Keratinocyte (primary cell): ENCODE data around the gene AMD1. TPM values are rescaled to one million over a fixed set of nuclear protein-coding genes. Genes with fewer than 3 reads are reported as not detected.

Source experiments
- DNase-seq: peaks from one replicate; pipeline ENCODE4 v3.0.0-alpha.2; 2011; ENCODE audit warnings: low read depth, missing footprints, low spot score
- FAIRE-seq: peaks from 2 replicates; lab custom pipeline; 2011; peaks lifted over from hg19 to GRCh38; lab: Jason Lieb, UNC
- H2AFZ ChIP-seq: 2 replicates; pipeline ENCODE4 v1.6.0; 2012; ENCODE audit warnings: low read length, control low read depth, inconsistent platforms; ENCODE audit not compliant: control insufficient read depth
- H3K27ac ChIP-seq: 2 replicates; pipeline ENCODE4 v1.5.1; 2011; ENCODE audit warnings: low read length; ENCODE audit not compliant: control insufficient read depth, insufficient read depth
- H3K27me3 ChIP-seq: 3 replicates; pipeline ENCODE4 v1.6.0; 2011; ENCODE audit warnings: low read length; ENCODE audit not compliant: control insufficient read depth, insufficient read depth; ENCODE audit errors: extremely low read depth
- H3K36me3 ChIP-seq, 2 experiments: 2 replicates in 1 of 2; 3 replicates in 1 of 2; pipeline ENCODE4 v1.5.1; 2011; ENCODE audit warnings: low read length in 2 of 2, mild to moderate bottlenecking in 1 of 2; ENCODE audit not compliant: control insufficient read depth in 2 of 2, insufficient read depth in 2 of 2; ENCODE audit errors: extremely low read depth in 1 of 2
- H3K4me1 ChIP-seq: 3 replicates; pipeline ENCODE4 v1.5.1; 2011; ENCODE audit warnings: low read length; ENCODE audit not compliant: control insufficient read depth, insufficient read depth; ENCODE audit errors: extremely low read depth
- H3K4me2 ChIP-seq: 3 replicates; pipeline ENCODE4 v1.6.0; 2011; ENCODE audit warnings: low read depth, low read length; ENCODE audit not compliant: control insufficient read depth, insufficient read depth; ENCODE audit errors: extremely low read depth
- H3K4me3 ChIP-seq, 3 experiments: fragments of 200-600 bp in 1 of 3; sonication (generic) in 1 of 3; 2 replicates in 2 of 3; 3 replicates in 1 of 3; pipeline ENCODE4 v1.5.1; 2011 to 2016; ENCODE audit warnings: low read length in 3 of 3, mild to moderate bottlenecking in 3 of 3, control low read depth in 2 of 3, inconsistent platforms in 1 of 3, low read depth in 1 of 3, mixed read lengths in 1 of 3, mixed run types in 1 of 3, moderate library complexity in 1 of 3; ENCODE audit not compliant: control insufficient read depth in 2 of 3, insufficient read depth in 2 of 3; ENCODE audit errors: extremely low read depth in 1 of 3
- H3K79me2 ChIP-seq: 2 replicates; pipeline ENCODE4 v1.6.0; 2012; ENCODE audit warnings: low read length; ENCODE audit not compliant: control insufficient read depth, insufficient read depth
- H3K9ac ChIP-seq: 3 replicates; pipeline ENCODE4 v1.6.0; 2011; ENCODE audit warnings: low read length; ENCODE audit not compliant: control insufficient read depth, insufficient read depth; ENCODE audit errors: extremely low read depth
- H3K9me1 ChIP-seq: 3 replicates; pipeline ENCODE4 v1.6.0; 2011; ENCODE audit warnings: low read length; ENCODE audit not compliant: control insufficient read depth, insufficient read depth; ENCODE audit errors: extremely low read depth
- H3K9me3 ChIP-seq: 2 replicates; pipeline ENCODE4 v1.5.1; 2012; ENCODE audit warnings: low read depth, low read length; ENCODE audit not compliant: control insufficient read depth
- H4K20me1 ChIP-seq: 3 replicates; pipeline ENCODE4 v1.6.0; 2011; ENCODE audit warnings: low read length; ENCODE audit not compliant: control insufficient read depth, insufficient read depth; ENCODE audit errors: extremely low read depth
- EZH2 ChIP-seq: IDR thresholded peaks from one replicate; pipeline ENCODE4 v1.6.1; 2012; ENCODE audit warnings: inconsistent platforms, mild to moderate bottlenecking, low read length, moderate library complexity
- dilution Hi-C: fragments of 300-500 bp; cut with MboI; formaldehyde crosslinking; loops from one replicate; pipeline ENCODE4 v1.7.0; 2020; ENCODE audit warnings: low sequenced_read_pairs; ENCODE audit not compliant: extremely low pct_ligation_motif_present
- polyA plus RNA-seq, 5 experiments: library from polyadenylated mRNA; depleted of rRNA in 3 of 5; stranded (reverse) in 3 of 5; stranded (forward) in 1 of 5; unstranded in 1 of 5; fragments of >200 nt; gene quantifications; 1 replicate in 1 of 5; 2 replicates in 3 of 5; 3 replicates in 1 of 5; pipeline versions ENCODE4 v1.2.1 to v1.2.3, GENCODE V29; 2011 to 2012; ENCODE audit warnings: missing spikeins in 2 of 5, low read depth in 1 of 5, low replicate concordance in 1 of 5
- small RNA-seq, 3 experiments: library from RNA; depleted of rRNA; stranded (forward); fragments of <200 nt; gene quantifications; one replicate each; pipeline ENCODE3, GENCODE V24; 2012; ENCODE audit warnings: low read depth in 3 of 3, low replicate concordance in 1 of 3; ENCODE audit not compliant: insufficient read length in 3 of 3
- TF ChIP-seq, protein P1 (sequence below), 3 experiments: IDR thresholded peaks in 1 of 3; conservative IDR thresholded peaks in 1 of 3; optimal IDR thresholded peaks in 1 of 3; 2 replicates in 2 of 3; 3 replicates in 1 of 3; pipeline versions ENCODE3 to v1.5.1; 2011; ENCODE audit warnings: low read length in 3 of 3, mild to moderate bottlenecking in 3 of 3, moderate library complexity in 2 of 3, control low read depth in 1 of 3, inconsistent platforms in 1 of 3; ENCODE audit not compliant: insufficient read depth in 2 of 3; ENCODE audit errors: extremely low read depth in 1 of 3

AMD1 gene
- polyA plus RNA-seq, 1 donor (not counting 4 experiments of a cell fraction or from before 2014, with no cell fraction given), result 90.9 TPM

DNA sequence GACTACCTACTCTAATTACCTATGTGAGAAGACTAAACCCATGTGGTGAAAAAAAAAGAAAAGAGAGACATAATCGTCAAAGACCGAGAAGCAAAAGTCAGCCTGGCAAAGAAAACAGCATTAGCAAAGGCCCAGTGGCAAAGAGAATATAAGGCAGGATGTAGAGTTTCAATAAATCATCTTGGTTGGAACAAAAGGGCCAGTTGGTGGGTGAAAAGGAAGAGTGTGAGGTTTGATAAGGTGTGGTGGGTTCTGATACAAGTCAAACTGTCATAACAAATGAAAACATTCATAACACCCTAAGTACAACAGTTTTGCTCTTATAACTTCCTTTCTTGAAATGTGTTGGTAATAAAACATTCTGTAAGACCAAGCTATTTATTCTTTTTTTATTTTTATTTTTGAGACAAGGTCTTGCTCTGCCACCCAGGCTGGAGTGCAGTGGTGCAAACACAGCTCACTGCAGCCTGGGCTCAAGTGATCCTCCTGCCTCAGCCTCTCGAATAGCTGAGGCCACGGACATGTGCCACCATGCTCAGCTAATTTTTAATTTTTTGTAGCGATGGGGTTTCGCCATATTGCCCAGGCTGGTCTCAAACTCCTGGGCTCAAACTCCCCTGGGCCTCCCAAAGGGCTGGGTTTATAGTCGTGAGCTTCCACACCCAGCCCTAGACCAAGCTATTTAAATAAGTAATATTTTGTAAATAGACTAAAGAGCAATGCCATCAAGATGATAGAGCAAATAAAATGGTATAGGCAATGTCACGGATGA lies 65.0 kb downstream of the AMD1 start:
- no peak for TF ChIP-seq EZH2
- TF ChIP-seq, protein P1, sequence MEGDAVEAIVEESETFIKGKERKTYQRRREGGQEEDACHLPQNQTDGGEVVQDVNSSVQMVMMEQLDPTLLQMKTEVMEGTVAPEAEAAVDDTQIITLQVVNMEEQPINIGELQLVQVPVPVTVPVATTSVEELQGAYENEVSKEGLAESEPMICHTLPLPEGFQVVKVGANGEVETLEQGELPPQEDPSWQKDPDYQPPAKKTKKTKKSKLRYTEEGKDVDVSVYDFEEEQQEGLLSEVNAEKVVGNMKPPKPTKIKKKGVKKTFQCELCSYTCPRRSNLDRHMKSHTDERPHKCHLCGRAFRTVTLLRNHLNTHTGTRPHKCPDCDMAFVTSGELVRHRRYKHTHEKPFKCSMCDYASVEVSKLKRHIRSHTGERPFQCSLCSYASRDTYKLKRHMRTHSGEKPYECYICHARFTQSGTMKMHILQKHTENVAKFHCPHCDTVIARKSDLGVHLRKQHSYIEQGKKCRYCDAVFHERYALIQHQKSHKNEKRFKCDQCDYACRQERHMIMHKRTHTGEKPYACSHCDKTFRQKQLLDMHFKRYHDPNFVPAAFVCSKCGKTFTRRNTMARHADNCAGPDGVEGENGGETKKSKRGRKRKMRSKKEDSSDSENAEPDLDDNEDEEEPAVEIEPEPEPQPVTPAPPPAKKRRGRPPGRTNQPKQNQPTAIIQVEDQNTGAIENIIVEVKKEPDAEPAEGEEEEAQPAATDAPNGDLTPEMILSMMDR (optimal IDR thresholded peaks at IDR 0.05 in 1 of 3, IDR thresholded peaks at IDR 0.05 in 1 of 3, conservative IDR thresholded peaks at IDR 0.05 in 1 of 3; ENCODE audit: extremely low read depth in 1 of 3, insufficient read depth in 2 of 3, low read length in 3 of 3), result no peak
- Histone ChIP-seq H3K4me3 (no peak overlapping the region), H4K20me1 (no peaks in the 10 kb centered on the region), H3K9me3 (no peaks in the 10 kb centered on the region), H3K4me2 (no peak overlapping the region), H3K27ac (no peak overlapping the region), H2AFZ (no peak overlapping the region), H3K36me3 (no peaks in the 10 kb centered on the region), H3K27me3 (no peaks in the 10 kb centered on the region), H3K9ac (no peak overlapping the region), H3K9me1 (no peaks in the 10 kb centered on the region), H3K4me1 (peaks cover 4% of the 10 kb centered on the region), H3K79me2 (no peaks in the 10 kb centered on the region)
- FAIRE-seq (no peak), DNase-seq (no peak)
- dilution Hi-C loops, result no loop called here

DNA sequence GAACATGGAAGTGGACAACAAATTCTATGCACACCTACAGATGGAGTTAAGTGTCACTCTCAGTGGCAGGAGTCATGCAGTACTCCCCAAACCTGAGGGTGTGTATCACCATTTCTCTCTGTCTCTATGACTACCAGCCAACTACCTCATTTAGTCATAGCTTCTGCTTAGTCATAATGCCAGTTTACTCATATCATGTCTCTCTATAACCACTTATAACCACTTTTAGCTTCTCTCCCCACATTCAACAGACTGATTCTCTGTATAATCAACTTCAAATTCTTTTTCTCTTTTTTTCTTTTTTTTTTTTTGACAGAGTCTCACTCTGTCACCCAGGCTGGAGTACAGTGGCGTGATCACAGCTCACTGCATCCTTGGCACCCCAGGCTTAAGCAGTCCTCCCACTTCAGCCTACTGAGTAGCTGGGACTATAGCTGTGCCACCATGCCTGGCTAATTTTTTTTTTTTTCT lies 70.1 kb downstream of the AMD1 start:
- Histone ChIP-seq H3K9me3 (no peaks in the 10 kb centered on the region), H3K79me2 (no peaks in the 10 kb centered on the region), H4K20me1 (no peaks in the 10 kb centered on the region), H3K4me3 (no peak overlapping the region), H3K36me3 (no peaks in the 10 kb centered on the region), H3K4me1 (peaks cover 22% of the 10 kb centered on the region), H3K9ac (peak overlapping the region; percentile 34), H2AFZ (no peak overlapping the region), H3K4me2 (peak overlapping the region; percentile 27), H3K27ac (peak overlapping the region; percentile 74), H3K27me3 (no peaks in the 10 kb centered on the region), H3K9me1 (no peaks in the 10 kb centered on the region)
- peak; percentile 73 for FAIRE-seq
- dilution Hi-C loops, result no loop called here
- DNase-seq, result peak; percentile 75
- TF ChIP-seq, protein P1 (optimal IDR thresholded peaks at IDR 0.05 in 1 of 3, IDR thresholded peaks at IDR 0.05 in 1 of 3, conservative IDR thresholded peaks at IDR 0.05 in 1 of 3; ENCODE audit: extremely low read depth in 1 of 3, insufficient read depth in 2 of 3, low read length in 3 of 3), result no peak
- TF ChIP-seq EZH2, result no peak

Small RNAs within 50 kb of the gene (small RNA-seq; reads per million reads assigned to genes)
- gene RNU6-1115P (0 reads per million in 3 experiments), gene SNORA40C (0 to 0.07 (median 0) reads per million in 3 experiments)

Other genes starting within 250 kb of the AMD1 start
- gene CDK19, start 59.3 kb upstream of the AMD1 start, polyA plus RNA-seq, result 3.8 to 6.4 TPM (median 4.9 TPM) in 3 replicates
- 14.0 to 44.1 TPM (median 40.8 TPM) in 3 replicates for gene GTF3C6, start 83.9 kb downstream of the AMD1 start, polyA plus RNA-seq
- gene RPF2, start 107.3 kb downstream of the AMD1 start, polyA plus RNA-seq, result 25.5 to 58.1 TPM (median 31.2 TPM) in 3 replicates
- 0.10 TPM in 1 of 3 replicates, not detected in the others for gene SLC16A10, start 212.7 kb downstream of the AMD1 start, polyA plus RNA-seq